Caco-2 (cell line): ENCODE data around the gene ATP2B1. TPM values are rescaled to one million over a fixed set of nuclear protein-coding genes. Genes with fewer than 3 reads are reported as not detected.

ENCODE experiments used
- BruUV-seq: library from RNA; stranded (reverse); fragments of 400-500 nt; replicated peaks from 2 replicates; lab custom pipeline; 2021; lab: Mats Ljungman, UMichigan
- CTCF ChIA-PET: fragments of 300-600 bp; sonication (Branson Sonifier 250); formaldehyde crosslinking; loops from one replicate; lab custom pipeline; 2022; ENCODE audit warnings: antibody characterized with exemption; lab: Charles Lee
- POLR2A ChIA-PET: fragments of 300-600 bp; sonication (Branson Sonifier 250); formaldehyde crosslinking; loops from one replicate; lab custom pipeline; 2022; ENCODE audit warnings: antibody characterized with exemption; lab: Charles Lee
- DNase-seq, 2 experiments: peaks; one replicate each; pipeline versions ENCODE4 v3.0.0 to v3.0.0-alpha.2; 2020 to 2022
- H3K27me3 ChIP-seq: replicated peaks from 2 replicates; pipeline ENCODE4 v1.6.0; 2011; ENCODE audit warnings: low read length; ENCODE audit not compliant: control insufficient read depth, insufficient read depth
- H3K36me3 ChIP-seq: 2 replicates; pipeline ENCODE4 v1.5.1; 2011; ENCODE audit warnings: low read length; ENCODE audit not compliant: control insufficient read depth, insufficient read depth
- H3K4me1 ChIP-seq: fragments of 250-450 bp; sonication (Bioruptor Pico); 2 replicates; pipeline ENCODE4 v1.5.1; 2020; ENCODE audit warnings: mild to moderate bottlenecking
- H3K4me3 ChIP-seq: 2 replicates; pipeline ENCODE4 v1.5.1; 2011; ENCODE audit warnings: low read depth, mild to moderate bottlenecking, control low read depth, low read length
- H3K9me3 ChIP-seq: fragments of 250-450 bp; sonication (Bioruptor Pico); 2 replicates; pipeline ENCODE4 v1.5.1; 2020; ENCODE audit warnings: mild to moderate bottlenecking, moderate library complexity
- H3K27ac Mint-ChIP-seq: one replicate; pipeline ENCODE4 v1.8.0; 2022; ENCODE audit warnings: mixed read lengths; ENCODE audit not compliant: unreplicated experiment
- H3K27me3 Mint-ChIP-seq: one replicate; pipeline ENCODE4 v1.8.0; 2022; ENCODE audit warnings: mixed read lengths; ENCODE audit not compliant: insufficient read depth, unreplicated experiment
- H3K36me3 Mint-ChIP-seq: one replicate; pipeline ENCODE4 v1.8.0; 2022; ENCODE audit warnings: mild to moderate bottlenecking, mixed read lengths; ENCODE audit not compliant: insufficient read depth, unreplicated experiment
- H3K4me1 Mint-ChIP-seq: one replicate; pipeline ENCODE4 v1.8.0; 2022; ENCODE audit warnings: low read depth, mixed read lengths; ENCODE audit not compliant: unreplicated experiment
- H3K4me3 Mint-ChIP-seq: one replicate; pipeline ENCODE4 v1.8.0; 2022; ENCODE audit warnings: mild to moderate bottlenecking, moderate library complexity, mixed read lengths; ENCODE audit not compliant: unreplicated experiment
- H3K9me3 Mint-ChIP-seq: one replicate; pipeline ENCODE4 v1.8.0; 2022; ENCODE audit warnings: mixed read lengths; ENCODE audit not compliant: unreplicated experiment
- intact Hi-C: fragments of 100-400 bp; cut with micrococcal nuclease; formaldehyde crosslinking; loops from one replicate; pipeline ENCODE4 v1.10.0; 2022; ENCODE audit not compliant: unreplicated experiment
- total RNA-seq: library from RNA; stranded (reverse); gene quantifications from 2 replicates; pipeline ENCODE4 v1.2.3, GENCODE V29; 2022
- TF ChIP-seq, protein P1 (sequence below), 2 experiments: fragments of 200-600 bp in 1 of 2; IDR thresholded peaks; 1 replicate in 1 of 2; 2 replicates in 1 of 2; pipeline versions ENCODE4 v1.5.1 to v1.8.0; 2011 to 2022; ENCODE audit warnings: antibody characterized with exemption in 1 of 2, control low read depth in 1 of 2, inconsistent platforms in 1 of 2, low read depth in 1 of 2, low read length in 1 of 2, mild to moderate bottlenecking in 1 of 2, moderate library complexity in 1 of 2; ENCODE audit not compliant: insufficient read depth in 1 of 2, severe bottlenecking in 1 of 2, unreplicated experiment in 1 of 2

Gene ATP2B1
- total RNA-seq, 1 experiment from 2014 or later = 107 TPM

DNA sequence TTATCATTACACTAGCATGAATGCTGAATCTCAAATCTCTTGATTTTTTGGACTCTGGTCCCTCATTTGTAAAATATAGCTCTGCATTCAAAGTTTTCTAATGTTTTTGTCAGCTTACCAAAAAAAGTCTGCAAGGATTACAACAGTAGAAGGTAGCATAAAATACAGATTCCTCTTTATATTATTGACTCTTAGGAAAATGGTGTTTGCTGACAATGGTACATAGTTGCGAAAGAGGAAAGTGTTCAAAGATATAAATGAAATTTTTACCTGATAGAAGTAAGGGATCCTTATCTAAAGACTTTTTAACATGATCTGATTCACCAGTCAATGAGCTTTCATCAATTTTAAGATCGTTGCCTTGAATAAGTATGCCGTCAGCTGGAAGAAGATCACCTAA, 74.1 kb downstream of the ATP2B1 start:
- peaks cover 32% of the 10 kb centered on the region for H3K4me1 Mint-ChIP-seq
- H3K9me3 Mint-ChIP-seq = no peaks in the 10 kb centered on the region
- no peaks in the 10 kb centered on the region for H3K27me3 Mint-ChIP-seq
- TF ChIP-seq, protein P1, sequence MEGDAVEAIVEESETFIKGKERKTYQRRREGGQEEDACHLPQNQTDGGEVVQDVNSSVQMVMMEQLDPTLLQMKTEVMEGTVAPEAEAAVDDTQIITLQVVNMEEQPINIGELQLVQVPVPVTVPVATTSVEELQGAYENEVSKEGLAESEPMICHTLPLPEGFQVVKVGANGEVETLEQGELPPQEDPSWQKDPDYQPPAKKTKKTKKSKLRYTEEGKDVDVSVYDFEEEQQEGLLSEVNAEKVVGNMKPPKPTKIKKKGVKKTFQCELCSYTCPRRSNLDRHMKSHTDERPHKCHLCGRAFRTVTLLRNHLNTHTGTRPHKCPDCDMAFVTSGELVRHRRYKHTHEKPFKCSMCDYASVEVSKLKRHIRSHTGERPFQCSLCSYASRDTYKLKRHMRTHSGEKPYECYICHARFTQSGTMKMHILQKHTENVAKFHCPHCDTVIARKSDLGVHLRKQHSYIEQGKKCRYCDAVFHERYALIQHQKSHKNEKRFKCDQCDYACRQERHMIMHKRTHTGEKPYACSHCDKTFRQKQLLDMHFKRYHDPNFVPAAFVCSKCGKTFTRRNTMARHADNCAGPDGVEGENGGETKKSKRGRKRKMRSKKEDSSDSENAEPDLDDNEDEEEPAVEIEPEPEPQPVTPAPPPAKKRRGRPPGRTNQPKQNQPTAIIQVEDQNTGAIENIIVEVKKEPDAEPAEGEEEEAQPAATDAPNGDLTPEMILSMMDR (IDR thresholded peaks at IDR 0.05; ENCODE audit: insufficient read depth in 1 of 2, low read depth in 1 of 2, low read length in 1 of 2, severe bottlenecking in 1 of 2, unreplicated experiment in 1 of 2) = no peak
- no peaks in the 10 kb centered on the region for H3K36me3 ChIP-seq
- H3K4me3 Mint-ChIP-seq = no peak overlapping the region
- H3K36me3 Mint-ChIP-seq = peaks cover 53% of the 10 kb centered on the region
- no peak for DNase-seq
- no peaks in the 10 kb centered on the region for H3K27me3 ChIP-seq
- ChIA-PET POLR2A (no interaction called here), CTCF (interaction anchor here (0.7 kb wide), 1 partner anchor 14 kb away, joined by 3 read pairs; no protein-coding TSS in a partner anchor)
- no peak overlapping the region for H3K4me3 ChIP-seq
- H3K27ac Mint-ChIP-seq = no peak overlapping the region
- H3K9me3 ChIP-seq = no peaks in the 10 kb centered on the region
- peaks cover 33% of the 10 kb centered on the region for H3K4me1 ChIP-seq
- BruUV-seq = no TSS peak
- intact Hi-C loops = no loop called here

- CTCF ChIA-PET = interaction anchor here (1.0 kb wide), 1 partner anchor 11 kb away, joined by 4 read pairs; no protein-coding TSS in a partner anchor
- intact Hi-C loops = loop anchor here (1.0 to 2.0 kb wide), 5 partner anchors 13 to 316 kb away; partner anchors contain the start of gene ATP2B1
- Mint-ChIP-seq H3K27me3 (no peaks in the 10 kb centered on the region), H3K27ac (no peak overlapping the region), H3K4me3 (no peak overlapping the region), H3K9me3 (no peaks in the 10 kb centered on the region), H3K4me1 (peaks cover 32% of the 10 kb centered on the region), H3K36me3 (peaks cover 70% of the 10 kb centered on the region)
- Histone ChIP-seq H3K9me3 (no peaks in the 10 kb centered on the region), H3K4me3 (no peak overlapping the region), H3K27me3 (no peaks in the 10 kb centered on the region), H3K4me1 (peaks cover 33% of the 10 kb centered on the region), H3K36me3 (no peaks in the 10 kb centered on the region)
- POLR2A ChIA-PET = interaction anchor here (0.6 to 1.2 kb wide), 2 partner anchors 16 to 22 kb away, joined by 3 read pairs; no protein-coding TSS in a partner anchor
- DNase-seq = peak in 1 of 2 experiments; percentile 49
- TF ChIP-seq, protein P1 (IDR thresholded peaks at IDR 0.05; ENCODE audit: insufficient read depth in 1 of 2, low read depth in 1 of 2, low read length in 1 of 2, severe bottlenecking in 1 of 2, unreplicated experiment in 1 of 2) = no peak
- no TSS peak for BruUV-seq
These were observed 75.9 kb downstream of the ATP2B1 start for GRCh38 chr12:89632778-89633177.

DNA sequence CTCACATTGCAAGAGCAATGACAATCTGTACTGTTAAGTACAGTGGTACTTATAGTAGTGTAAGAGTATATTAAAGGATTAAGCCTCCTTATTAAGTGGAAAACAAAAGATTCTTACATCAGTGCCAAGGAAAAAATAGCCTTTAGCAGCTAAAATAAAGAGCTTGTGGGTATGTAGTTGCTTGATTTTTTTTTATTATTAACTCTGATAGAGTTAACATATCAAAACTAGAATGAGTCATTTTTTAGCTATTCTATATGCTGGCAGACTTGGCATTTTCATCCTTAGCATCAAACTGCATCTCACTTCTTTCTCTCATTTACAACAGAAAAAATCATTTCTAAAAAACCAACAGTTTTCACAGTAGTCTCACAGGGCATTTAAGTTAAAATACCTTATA, 86.5 kb downstream of the ATP2B1 start:
- no peak for DNase-seq
- TF ChIP-seq, protein P1 (IDR thresholded peaks at IDR 0.05; ENCODE audit: insufficient read depth in 1 of 2, low read depth in 1 of 2, low read length in 1 of 2, severe bottlenecking in 1 of 2, unreplicated experiment in 1 of 2) = no peak
- BruUV-seq = no TSS peak
- H3K9me3 Mint-ChIP-seq = no peaks in the 10 kb centered on the region
- ChIA-PET POLR2A (no interaction called here), CTCF (no interaction called here)
- H3K36me3 Mint-ChIP-seq = peaks cover 62% of the 10 kb centered on the region
- no peak overlapping the region for H3K4me3 ChIP-seq
- no peak overlapping the region for H3K4me3 Mint-ChIP-seq
- peaks cover 7% of the 10 kb centered on the region; the same call in 1 of the 2 replicates for H3K4me1 ChIP-seq
- H3K9me3 ChIP-seq = no peaks in the 10 kb centered on the region
- H3K4me1 Mint-ChIP-seq = no peaks in the 10 kb centered on the region
- peaks cover 4% of the 10 kb centered on the region; the same call in 1 of the 2 replicates for H3K36me3 ChIP-seq
- intact Hi-C loops = no loop called here
- H3K27me3 Mint-ChIP-seq = no peaks in the 10 kb centered on the region
- no peaks in the 10 kb centered on the region for H3K27me3 ChIP-seq
- no peak overlapping the region for H3K27ac Mint-ChIP-seq
